HG03064 (cell line): ENCODE results near the gene HINT3.
"Not testable (repeated sequence)": the region's sequence is repeated elsewhere in the genome, so short reads cannot be mapped to it uniquely, and the experiment has no call there.

Experiments used
- ATAC-seq: cut with Tn5 transposase; IDR thresholded peaks from one replicate; pipeline ENCODE4 v1.9.1; 2021; ENCODE audit warnings: low read depth; ENCODE audit not compliant: unreplicated experiment

HINT3 gene

DNA sequence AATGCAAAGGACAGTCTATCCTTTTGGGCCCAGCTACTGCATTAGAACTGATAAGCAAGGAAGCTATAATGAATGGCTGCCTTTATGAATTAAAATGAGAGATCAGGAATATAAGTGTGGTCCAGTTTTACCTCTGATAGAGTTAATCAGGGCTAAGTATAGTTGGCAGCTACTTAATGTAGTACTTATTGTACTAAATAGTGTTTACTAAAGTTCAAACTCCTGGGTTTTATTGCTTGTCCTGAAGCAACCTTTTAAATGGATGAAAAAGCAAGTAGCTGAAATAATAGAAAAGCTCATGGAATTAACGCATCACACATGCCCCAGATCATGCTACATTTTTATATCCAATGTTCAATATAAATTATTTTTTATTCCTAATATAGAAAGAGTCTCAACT, 35.1 kb downstream of the HINT3 start:
- ATAC-seq: no peak

DNA sequence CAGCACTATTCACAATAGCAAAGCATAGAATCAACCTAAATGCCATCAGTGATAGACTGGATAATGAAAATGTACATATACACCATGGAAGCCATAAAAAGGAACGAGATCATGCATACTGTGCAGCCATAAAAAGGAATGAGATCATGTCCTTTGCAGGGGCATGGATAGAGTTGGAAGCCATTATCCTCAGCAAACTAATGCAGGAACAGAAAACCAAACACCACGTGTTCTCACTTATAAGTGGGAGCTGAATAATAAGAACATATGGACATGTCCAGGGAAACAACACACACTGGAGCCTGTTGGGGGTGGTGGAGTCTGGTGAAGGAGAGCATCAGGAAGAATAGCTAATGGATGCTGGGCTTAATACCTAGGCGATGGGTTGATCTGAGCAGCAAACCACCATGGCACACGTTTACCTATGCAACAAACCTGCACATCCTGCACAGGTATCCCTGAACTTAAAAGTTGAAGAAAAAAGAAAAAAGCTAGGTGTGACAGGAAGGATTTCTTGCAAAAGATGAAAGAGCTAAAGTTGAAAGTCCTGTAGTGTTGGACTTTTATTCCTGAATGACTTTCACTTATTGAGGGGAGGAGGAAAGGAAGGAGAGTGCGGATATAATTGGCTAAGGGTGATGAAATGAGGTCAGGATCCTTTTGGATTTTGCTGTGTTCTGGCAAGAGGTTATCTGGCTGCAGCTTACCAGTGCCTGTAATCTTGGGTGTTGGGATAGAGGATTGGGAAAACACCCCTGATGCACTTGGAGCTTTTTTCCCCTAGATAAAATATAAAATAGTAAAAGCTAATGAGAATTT, 38.3 kb downstream of the HINT3 start:
- ATAC-seq: no peak

GRCh38 chr6:125995972-125996580, 39.5 kb downstream of the HINT3 start:
- ATAC-seq: peak; percentile 89

GRCh38 chr6:126002755-126003679, 46.4 kb downstream of the HINT3 start:
- no peak for ATAC-seq

DNA sequence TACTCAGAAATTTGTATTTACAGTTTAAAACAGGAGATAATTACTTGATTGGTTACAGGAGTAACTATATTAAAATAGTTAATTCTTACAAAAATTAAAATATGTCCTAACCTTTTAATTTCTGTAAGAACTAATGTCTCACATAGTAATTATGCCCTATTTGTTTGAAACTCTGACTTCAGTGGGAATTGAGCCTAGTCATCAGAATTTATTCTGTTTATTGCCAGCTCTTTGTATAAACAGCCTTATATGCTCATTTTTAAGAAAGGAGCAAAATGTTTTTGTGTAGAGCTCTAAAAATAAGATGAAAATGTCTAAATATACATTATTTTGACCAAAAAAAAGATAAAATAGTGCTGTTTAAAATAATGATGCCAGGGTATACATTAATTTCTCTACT, 51.2 kb downstream of the HINT3 start:
- no peak for ATAC-seq

DNA sequence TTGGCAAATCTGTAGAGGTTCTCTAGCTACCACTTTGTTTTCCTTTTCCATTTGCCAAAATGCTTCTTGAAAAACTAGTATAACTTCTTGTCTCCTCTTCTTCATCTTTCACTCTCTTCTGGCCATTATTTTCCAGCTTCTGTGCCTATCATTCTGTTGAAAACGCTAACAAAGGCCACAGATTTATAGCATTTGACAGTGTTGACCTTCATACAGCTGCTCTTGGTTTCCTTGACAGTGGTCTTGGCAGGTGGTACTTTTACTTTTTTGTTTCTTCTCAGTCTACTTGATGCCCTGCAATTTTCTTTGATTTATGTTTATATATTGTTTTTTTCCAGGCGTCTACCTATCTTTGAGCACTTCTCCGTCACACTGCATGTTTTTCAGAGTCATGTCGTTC, 53.5 kb downstream of the HINT3 start:
- ATAC-seq: no peak

- no peak for ATAC-seq
These were observed 59.3 kb downstream of the HINT3 start for GRCh38 chr6:126015863-126016262.

- no peak for ATAC-seq
These were observed 60.0 kb downstream of the HINT3 start for GRCh38 chr6:126016591-126016990.

GRCh38 chr6:126017668-126018067, 61.1 kb downstream of the HINT3 start:
- no peak for ATAC-seq

- no peak for ATAC-seq
These were observed 63.9 kb downstream of the HINT3 start for GRCh38 chr6:126020305-126021050.

DNA sequence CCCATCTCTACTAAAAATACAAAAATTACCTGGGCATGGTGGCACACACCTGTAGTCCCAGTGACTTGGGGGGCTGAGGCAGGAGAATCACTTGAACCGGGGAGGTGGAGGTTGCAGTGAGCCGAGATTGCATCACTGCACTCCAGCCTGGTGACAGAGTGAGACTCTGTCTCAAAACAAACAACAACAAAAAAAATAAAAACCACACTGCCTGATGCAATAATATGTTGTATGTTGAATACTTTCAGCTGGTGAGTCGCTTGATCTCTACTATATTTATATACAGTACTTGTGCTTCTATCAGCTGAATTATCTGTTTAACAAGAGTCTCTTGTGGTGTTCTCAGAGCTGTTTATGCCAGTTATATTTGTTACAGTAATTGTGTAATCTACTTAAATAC, 66.9 kb downstream of the HINT3 start:
- not testable (repeated sequence) for ATAC-seq

DNA sequence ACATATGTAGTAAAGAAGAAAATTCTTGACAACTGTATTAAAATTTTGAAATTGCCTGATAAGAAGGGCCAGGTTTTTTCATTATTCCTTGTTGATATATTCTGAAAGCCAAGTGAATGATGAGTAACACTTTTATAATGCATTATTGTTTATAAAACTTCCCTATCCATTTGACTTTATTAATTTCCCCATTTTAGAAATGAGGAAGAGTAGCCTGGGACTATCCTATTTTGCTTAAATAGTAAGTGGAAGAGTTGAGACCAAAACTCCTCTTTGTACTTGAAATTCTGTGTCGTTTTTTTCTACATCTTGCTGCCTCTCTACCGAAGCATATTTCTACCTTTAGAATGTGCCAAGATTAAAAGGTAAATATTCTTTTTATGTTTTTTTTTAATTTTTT, 69.4 kb downstream of the HINT3 start:
- no peak for ATAC-seq

DNA sequence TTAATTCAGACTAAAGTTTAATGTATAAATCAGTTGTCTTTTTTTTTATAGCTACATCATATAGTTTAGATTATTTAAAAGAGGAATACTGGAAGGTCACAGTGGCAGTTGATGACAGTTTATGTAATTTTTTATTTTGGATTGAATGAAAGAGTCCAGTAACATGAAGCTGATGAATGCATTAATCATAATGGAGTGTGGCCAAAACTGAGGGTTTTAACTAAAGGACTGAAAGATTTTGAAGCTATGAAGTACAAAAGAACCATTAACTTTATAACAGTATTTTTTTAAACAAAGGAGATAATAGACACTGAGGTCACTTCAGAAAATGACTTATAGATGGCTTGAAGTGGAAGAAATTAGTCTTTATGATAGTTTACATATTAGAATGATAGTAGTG, 71.0 kb downstream of the HINT3 start:
- no peak for ATAC-seq
